Uterus (tissue), 2 donors: ENCODE results near the gene OPCML.

ENCODE experiments used
- CTCF ChIP-seq, 4 experiments: fragments of 200-600 bp in 2 of 4; fragments of 450-650 bp in 2 of 4; sonication (generic) in 2 of 4; IDR thresholded peaks; one replicate each; pipeline ENCODE4 v1.5.1; 2016 to 2019; ENCODE audit warnings: antibody characterized with exemption in 4 of 4, mild to moderate bottlenecking in 2 of 4, moderate library complexity in 1 of 4
- POLR2A ChIP-seq, 2 donors: fragments of 450-650 bp; IDR thresholded peaks; one replicate each; pipeline ENCODE4 v1.6.1; 2016; ENCODE audit warnings: antibody characterized with exemption in 2 of 2, mild to moderate bottlenecking in 1 of 2, moderate library complexity in 1 of 2

- TF ChIP-seq CTCF (IDR thresholded peaks at IDR 0.05) (no peak), POLR2A (IDR thresholded peaks at IDR 0.05) (no peak)
These were observed 819.8 kb downstream of the OPCML start for GRCh38 chr11:132712466-132712865.
